ENCODE data around the gene BEST1.
A peak's percentile ranks its signal among the peaks of the same experiment; 100 is the strongest.
"Not testable (repeated sequence)": the region's sequence is repeated elsewhere in the genome, so short reads cannot be mapped to it uniquely, and the experiment has no call there.

Gene BEST1

GRCh38 chr11:61964666-61965271, 14.6 kb downstream of the BEST1 start:
- not testable (repeated sequence) for DNase-seq (ENCODE audit: low read depth in 2 of 2)

GRCh38 chr11:61966734-61967115, 16.6 kb downstream of the BEST1 start:
- DNase-seq (ENCODE audit: low read depth in 2 of 2): no peak

- peak; percentile 72 to 86 for DNase-seq (ENCODE audit: low read depth in 2 of 2)
Measured at GRCh38 chr11:61967116-61967923, 17.2 kb downstream of the BEST1 start, which contains the start of gene FTH1. Gene FTH1, minus strand, starts transcription at chr11:61967634. Its CDS starts 209 bp downstream, at chr11:61967425.

- DNase-seq (ENCODE audit: low read depth in 2 of 2): peak in 1 of 2 donors; percentile 14
Measured at GRCh38 chr11:61967924-61968757, 18.0 kb downstream of the BEST1 start.

GRCh38 chr11:61968758-61969390, 18.7 kb downstream of the BEST1 start:
- no peak for DNase-seq (ENCODE audit: low read depth in 2 of 2)

- DNase-seq (ENCODE audit: low read depth in 2 of 2): no peak
Measured at GRCh38 chr11:61969391-61969758, 19.2 kb downstream of the BEST1 start.

- no peak for DNase-seq (ENCODE audit: low read depth in 2 of 2)
Measured at GRCh38 chr11:61969838-61970662, 19.9 kb downstream of the BEST1 start.

- peak; percentile 37 to 51 for DNase-seq (ENCODE audit: low read depth in 2 of 2)
Measured at GRCh38 chr11:61971248-61972111, 21.3 kb downstream of the BEST1 start.

- DNase-seq (ENCODE audit: low read depth in 2 of 2): no peak
Measured at GRCh38 chr11:61972112-61972671, 22.0 kb downstream of the BEST1 start.

- no peak for DNase-seq (ENCODE audit: low read depth in 2 of 2)
Measured at GRCh38 chr11:61972672-61973475, 22.7 kb downstream of the BEST1 start.

GRCh38 chr11:61973476-61974162, 23.5 kb downstream of the BEST1 start:
- DNase-seq (ENCODE audit: low read depth in 2 of 2): no peak

- DNase-seq (ENCODE audit: low read depth in 2 of 2): no peak
Measured at GRCh38 chr11:61974766-61975631, 24.8 kb downstream of the BEST1 start.

GRCh38 chr11:61975638-61976419, 25.7 kb downstream of the BEST1 start:
- DNase-seq (ENCODE audit: low read depth in 2 of 2): no peak

- DNase-seq (ENCODE audit: low read depth in 2 of 2): no peak
Measured at GRCh38 chr11:61976420-61976800, 26.3 kb downstream of the BEST1 start.

GRCh38 chr11:61976813-61977475, 26.8 kb downstream of the BEST1 start:
- DNase-seq (ENCODE audit: low read depth in 2 of 2): no peak

All from stimulated activated CD4-positive, alpha-beta T cell treated with anti-CD3 and anti-CD28 coated beads, Interleukin-15, amount 100 ng/mL, for 48 hours (primary cell).